Measurements from ENCODE around the gene GNE. TPM values are rescaled to one million over a fixed set of nuclear protein-coding genes. Genes with fewer than 3 reads are reported as not detected.

Gene GNE
- total and polyA plus RNA-seq, 10 of the 15 experiments (the other 5 are each of a cell fraction or from before 2014, with no cell fraction given), result 4.1 to 13.6 (median 10.7) TPM

- TF ChIP-seq CEBPZ (IDR thresholded peaks at IDR 0.05; ENCODE audit: low read depth, low read length) (no peak), ZNF622 (IDR thresholded peaks at IDR 0.05) (no peak), RCOR1 (conservative IDR thresholded peaks at IDR 0.05; ENCODE audit: low read depth, low read length) (no peak), ZBTB11 (CRISPR knock-in tag; IDR thresholded peaks at IDR 0.05) (peak; percentile 50; the same call in 1 of the 2 replicates), MAX (IDR thresholded peaks at IDR 0.05; ENCODE audit: low read depth, low read length) (peak; percentile 71), MYC (IDR thresholded peaks at IDR 0.05; ENCODE audit: insufficient read depth, insufficient read length, insufficient replicate concordance, low read length, severe bottlenecking) (no peak), E4F1 (IDR thresholded peaks at IDR 0.05; ENCODE audit: borderline replicate concordance, partially characterized antibody) (peak; percentile 89), HSF1 (IDR thresholded peaks at IDR 0.05; ENCODE audit: low read depth, low read length) (no peak), TARDBP (IDR thresholded peaks at IDR 0.05; ENCODE audit: borderline replicate concordance) (0 out of 2 replicates have a peak, but pooled peaks have one; percentile 11), CHD2 (IDR thresholded peaks at IDR 0.05; ENCODE audit: borderline replicate concordance, low read depth, low read length) (peak; percentile 87), JUNB (IDR thresholded peaks at IDR 0.05) (no peak), KLF5 (IDR thresholded peaks at IDR 0.05; ENCODE audit: partially characterized antibody) (peak; percentile 38), MTA3 (IDR thresholded peaks at IDR 0.05; ENCODE audit: borderline replicate concordance, low read length) (no peak), PBX3 (IDR thresholded peaks at IDR 0.05; ENCODE audit: insufficient replicate concordance, low read depth, low read length) (no peak), CHD4 (IDR thresholded peaks at IDR 0.05) (no peak)
These were observed 67.6 kb downstream of the GNE start, which contains the start of gene CLTA (continued) for GRCh38 chr9:36190388-36191289.

Measured in GM12878 (cell line).